Testis (tissue), 3 donors: ENCODE data around the gene PCDHA13. TPM values are rescaled to one million over a fixed set of nuclear protein-coding genes. Genes with fewer than 3 reads are reported as not detected.

Experiments used
- DNase-seq: peaks from one replicate; pipeline ENCODE4 v3.0.0-alpha.2; 2019
- H3K27ac ChIP-seq, 2 donors: fragments of 200-600 bp; sonication (generic); one replicate each; pipeline ENCODE4 v1.5.1; 2019
- H3K27me3 ChIP-seq: fragments of 200-600 bp; sonication (generic); one replicate; pipeline ENCODE4 v1.5.1; 2019
- H3K36me3 ChIP-seq: fragments of 200-600 bp; sonication (generic); one replicate; pipeline ENCODE4 v1.5.1; 2017; ENCODE audit warnings: low read depth; ENCODE audit errors: missing control alignments
- H3K4me1 ChIP-seq: fragments of 200-600 bp; sonication (generic); one replicate; pipeline ENCODE4 v1.5.1; 2019
- H3K4me3 ChIP-seq, 2 donors: fragments of 200-600 bp; sonication (generic); one replicate each; pipeline ENCODE4 v1.5.1; 2017 to 2019
- H3K9me3 ChIP-seq: fragments of 200-600 bp; sonication (generic); one replicate; pipeline ENCODE4 v1.5.1; 2017
- CTCF ChIP-seq, 3 experiments: fragments of 450-650 bp in 2 of 3; fragments of 200-600 bp in 1 of 3; sonication (generic) in 1 of 3; IDR thresholded peaks; one replicate each; pipeline ENCODE4 v1.5.1; 2016 to 2019; ENCODE audit warnings: antibody characterized with exemption in 3 of 3, mild to moderate bottlenecking in 2 of 3, moderate library complexity in 1 of 3
- POLR2A ChIP-seq: fragments of 450-650 bp; IDR thresholded peaks from one replicate; pipeline ENCODE4 v1.6.1; 2017; ENCODE audit warnings: antibody characterized with exemption, mild to moderate bottlenecking, moderate library complexity
- WGBS, 2 donors: methylation state at CpG; one replicate each; pipeline ENCODE4 v1.1.5; 2018; 5-methylcytosine and 5-hydroxymethylcytosine counted together
- intact Hi-C: fragments of 100-400 bp; cut with DNase I; formaldehyde crosslinking; loops from one replicate; pipeline ENCODE4 v1.15.1; 2023; ENCODE audit warnings: low total_unique reads
- polyA plus RNA-seq: library from polyadenylated mRNA; stranded (reverse); fragments of 350-450 nt; fragmentation: Illumina TruSeq; extraction: RNeasy Lipid Tissue Mini Kit (QIAGEN cat#74804); gene quantifications from one replicate; pipeline ENCODE4 v1.2.3, GENCODE V29; 2014; ENCODE audit warnings: low read depth, low replicate concordance; ENCODE audit not compliant: insufficient read depth
- total RNA-seq, 2 donors: library from RNA; depleted of rRNA; stranded (reverse); fragments of >200 nt; gene quantifications; one replicate each; pipeline ENCODE4 v1.2.3, GENCODE V29; 2016

The PCDHA13 gene
- total and polyA plus RNA-seq, 3 donors from 2014 or later = 1.8 to 4.7 (median 4.4) TPM

GRCh38 chr5:140877262-140877581 is 4.7 kb upstream of the PCDHA13 start:
- WGBS, 2 donors = 32 to 53% methylated on average over 5 to 37 of the region's 37 CpGs
- Histone ChIP-seq H3K4me1 (no peaks in the 10 kb centered on the region), H3K4me3 (peak overlapping the region; percentile 16 to 51), H3K27ac (no peak overlapping the region), H3K27me3 (no peaks in the 10 kb centered on the region), H3K9me3 (no peaks in the 10 kb centered on the region), H3K36me3 (no peaks in the 10 kb centered on the region)
- intact Hi-C loops = no loop called here
- no peak for TF ChIP-seq POLR2A
- no peak for TF ChIP-seq CTCF (IDR thresholded peaks at IDR 0.05)
- DNase-seq = no peak

- H3K4me3 ChIP-seq = peak overlapping the region; percentile 33 to 59
- no peak overlapping the region for H3K27ac ChIP-seq
- intact Hi-C loops = no loop called here
Observed at GRCh38 chr5:140882591-140882899, 621 bp downstream of the PCDHA13 start.

GRCh38 chr5:140883373-140883772 is 1.4 kb downstream of the PCDHA13 start:
- H3K36me3 ChIP-seq = no peaks in the 10 kb centered on the region
- no peaks in the 10 kb centered on the region for H3K4me1 ChIP-seq
- intact Hi-C loops = no loop called here
- H3K4me3 ChIP-seq = peak overlapping the region; percentile 37 to 45
- DNase-seq = peak; percentile 25
- H3K27ac ChIP-seq = no peak overlapping the region
- TF ChIP-seq CTCF (IDR thresholded peaks at IDR 0.05) (no peak), POLR2A (no peak)
- 27 to 34% methylated on average over 8 to 41 of the region's 41 CpGs for WGBS, 2 donors
- H3K9me3 ChIP-seq = no peaks in the 10 kb centered on the region
- H3K27me3 ChIP-seq = no peaks in the 10 kb centered on the region

More at GRCh38 chr5:140882591-140882899, 621 bp downstream of the PCDHA13 start:
- no peaks in the 10 kb centered on the region for H3K36me3 ChIP-seq
- H3K9me3 ChIP-seq = no peaks in the 10 kb centered on the region
- DNase-seq = peak; percentile 74
- H3K4me1 ChIP-seq = no peaks in the 10 kb centered on the region
- TF ChIP-seq CTCF (IDR thresholded peaks at IDR 0.05) (peak; percentile 12 to 34 (median 28)), POLR2A (no peak)
- H3K27me3 ChIP-seq = no peaks in the 10 kb centered on the region
- 10% methylated on average over 9 to 12 of the region's 12 CpGs for WGBS, 2 donors

- TF ChIP-seq CTCF (IDR thresholded peaks at IDR 0.05) (no peak), POLR2A (no peak)
- intact Hi-C loops = no loop called here
- Histone ChIP-seq H3K27me3 (no peaks in the 10 kb centered on the region), H3K4me3 (peak overlapping the region; percentile 37 to 45), H3K36me3 (no peaks in the 10 kb centered on the region), H3K9me3 (no peaks in the 10 kb centered on the region), H3K27ac (no peak overlapping the region), H3K4me1 (no peaks in the 10 kb centered on the region)
- DNase-seq = peak; percentile 33
- WGBS, 2 donors = 28 to 35% methylated on average over 53 to 56 of the region's 79 CpGs
Observed at GRCh38 chr5:140883927-140884697, 2.2 kb downstream of the PCDHA13 start.

GRCh38 chr5:140916325-140916724 is 34.4 kb downstream of the PCDHA13 start:
- TF ChIP-seq POLR2A = no peak
- TF ChIP-seq CTCF (IDR thresholded peaks at IDR 0.05) = no peak
- Histone ChIP-seq H3K27me3 (no peaks in the 10 kb centered on the region), H3K4me3 (no peak overlapping the region), H3K27ac (no peak overlapping the region), H3K9me3 (no peaks in the 10 kb centered on the region), H3K36me3 (no peaks in the 10 kb centered on the region), H3K4me1 (no peaks in the 10 kb centered on the region)
- no peak for DNase-seq
- intact Hi-C loops = no loop called here
- 77 to 93% methylated on average over 1 of the region's 1 CpG for WGBS, 2 donors
